Activated T-helper 1 cell treated with anti-CD3 and anti-CD28 coated beads, Interleukin-2, amount 50 U/mL, for 16 hours (primary cell): Measurements from ENCODE around the gene CISH.

Experiments
- DNase-seq, 2 donors: peaks; one replicate each; pipeline ENCODE4 v3.0.0-alpha.2; 2020; ENCODE audit warnings: low read depth in 1 of 2, low spot score in 1 of 2

The CISH gene

DNA sequence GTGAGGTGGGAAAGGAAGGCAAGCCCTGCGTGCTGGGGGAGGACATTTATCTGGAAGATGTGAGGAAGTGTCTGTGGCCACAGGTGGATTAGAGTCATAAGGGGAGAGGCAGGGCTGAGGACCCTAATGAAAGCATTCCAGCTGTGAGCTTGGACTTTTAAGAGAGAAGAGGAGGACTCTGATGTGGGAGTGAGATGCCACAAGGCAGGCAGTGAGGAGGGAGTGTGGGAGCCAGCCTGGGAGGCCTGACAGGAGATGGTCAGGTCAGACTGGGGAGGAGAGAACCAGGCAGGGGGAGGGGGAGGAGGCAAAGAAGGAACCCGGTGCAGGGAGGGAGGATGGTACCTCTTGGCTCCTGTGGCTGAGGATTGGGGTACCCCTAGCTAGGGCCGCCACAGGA is 26.4 kb upstream of the CISH start:
- DNase-seq: no peak

- DNase-seq: no peak
Observed at GRCh38 chr3:50637011-50637410, 25.4 kb upstream of the CISH start.

DNA sequence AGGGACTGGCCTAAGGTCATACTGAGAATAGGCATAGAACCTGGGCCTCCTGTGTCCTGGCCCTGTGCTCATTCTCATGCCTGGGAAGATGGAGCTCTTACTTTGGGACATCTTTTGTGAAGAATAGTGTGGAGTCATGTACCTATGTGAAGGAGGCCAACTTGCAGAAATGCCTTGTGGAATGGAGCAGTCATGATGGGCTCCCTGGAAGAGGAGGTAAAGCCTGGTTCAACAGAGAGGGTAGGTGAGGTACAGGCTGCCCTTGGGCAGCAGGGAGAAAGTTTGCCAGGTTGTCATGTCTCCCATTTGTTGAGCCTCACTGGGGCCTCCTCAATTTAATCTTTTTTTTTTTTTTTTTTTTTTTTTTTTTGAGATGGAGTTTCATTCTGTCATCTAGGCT is 23.5 kb upstream of the CISH start:
- no peak for DNase-seq

DNA sequence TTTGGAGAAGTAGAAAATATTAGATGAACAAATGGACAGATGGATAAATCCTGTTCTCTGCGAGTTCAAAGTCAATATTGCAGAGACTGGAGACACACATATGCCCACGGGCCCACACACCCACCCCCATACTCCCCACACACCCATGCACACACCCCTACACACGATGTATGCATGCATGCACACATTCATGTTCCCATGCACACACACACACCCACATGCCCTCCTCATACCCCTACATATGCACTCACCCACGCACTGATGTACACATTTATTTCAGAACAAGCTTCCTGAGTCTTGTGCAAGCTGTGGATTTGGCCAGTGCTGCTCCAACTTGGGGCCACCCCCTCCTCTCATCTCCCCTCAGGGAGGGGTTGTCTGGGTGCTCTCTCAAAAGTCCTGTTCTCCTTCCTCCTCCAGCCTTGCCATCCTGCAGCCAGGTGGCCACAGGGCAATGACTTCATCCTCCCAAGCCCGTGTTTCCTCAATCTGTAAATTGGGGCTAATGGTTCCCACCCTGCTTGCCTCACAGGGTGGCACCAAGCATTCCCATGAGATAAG is 21.7 kb upstream of the CISH start:
- no peak for DNase-seq

- no peak for DNase-seq
Observed at GRCh38 chr3:50632450-50632849, 20.9 kb upstream of the CISH start.

DNA sequence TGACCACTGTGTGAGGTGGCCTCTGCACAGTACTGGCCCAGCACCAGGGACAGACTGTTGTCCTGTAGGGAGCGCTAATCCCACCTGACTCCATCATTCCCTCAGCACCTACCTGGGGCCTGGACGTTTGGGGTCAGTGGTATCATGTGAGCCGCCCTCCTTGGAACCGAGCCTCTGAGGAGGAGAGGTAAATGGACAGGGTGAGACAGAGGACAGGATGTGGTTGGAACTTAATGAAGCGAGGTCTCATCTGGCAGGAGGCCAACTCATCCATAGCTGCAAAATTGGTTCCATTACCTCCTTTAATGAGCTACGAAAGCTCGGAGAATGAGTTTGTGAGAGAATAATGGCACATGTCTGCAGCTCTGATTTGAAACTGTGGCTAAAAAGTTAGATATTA is 19.3 kb upstream of the CISH start:
- DNase-seq: no peak

GRCh38 chr3:50630394-50630793 is 18.8 kb upstream of the CISH start:
- DNase-seq: no peak

GRCh38 chr3:50628601-50629000 is 17.0 kb upstream of the CISH start:
- no peak for DNase-seq

DNA sequence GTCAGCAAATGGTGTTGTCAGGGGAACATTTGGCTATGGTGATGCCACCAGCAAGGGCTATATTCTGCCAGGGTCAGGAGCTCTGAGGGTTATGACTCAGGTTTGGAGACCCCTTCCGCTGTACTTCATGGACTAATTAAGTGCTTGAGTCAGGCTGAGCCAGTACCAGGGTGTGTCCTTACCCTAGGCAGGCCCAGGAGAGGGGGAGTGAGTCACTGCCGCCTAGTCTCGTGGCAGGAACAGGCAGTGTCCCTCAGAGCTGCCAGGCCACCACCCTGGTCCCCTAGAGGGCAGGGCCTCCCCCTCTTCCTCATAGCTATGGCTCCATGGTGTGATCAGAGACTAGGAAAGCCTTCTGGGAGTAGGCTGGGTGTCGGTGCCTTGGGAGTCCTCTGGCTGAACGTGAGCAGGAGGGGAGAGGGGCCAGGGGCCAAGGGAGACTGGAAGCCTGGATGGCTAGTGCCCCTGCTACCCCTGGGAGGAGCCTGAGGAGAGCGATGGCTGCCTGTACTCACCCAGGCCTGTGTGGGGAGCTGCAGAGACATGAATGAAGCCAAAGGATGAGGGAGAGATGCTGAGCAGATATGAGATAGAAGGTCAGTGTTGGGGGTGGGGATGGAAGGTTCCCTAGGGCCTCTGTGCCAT is 16.0 kb upstream of the CISH start:
- no peak for DNase-seq

- DNase-seq: no peak
Observed at GRCh38 chr3:50626401-50626800, 14.8 kb upstream of the CISH start.

- DNase-seq: no peak
Observed at GRCh38 chr3:50625231-50626182, 13.9 kb upstream of the CISH start.

DNA sequence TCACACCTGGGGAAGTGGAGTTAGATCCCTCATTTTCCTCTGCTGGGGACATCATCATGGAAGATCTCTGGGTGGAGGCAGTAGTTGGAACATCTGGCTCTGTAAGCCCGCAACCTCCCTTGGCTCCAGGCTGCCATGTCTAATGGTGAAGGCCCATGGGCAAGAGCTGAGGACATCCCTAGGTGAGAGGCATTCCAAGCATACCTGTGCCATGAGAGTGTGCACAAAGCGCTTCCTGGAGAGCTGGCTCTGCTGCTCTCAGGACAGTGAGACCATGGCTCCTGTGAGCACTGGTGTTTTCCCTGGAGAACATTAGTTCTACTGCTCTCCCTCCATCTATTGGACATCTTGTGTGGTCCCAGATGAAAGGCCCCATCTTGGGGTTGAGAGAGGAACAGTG is 13.1 kb upstream of the CISH start:
- DNase-seq: no peak

GRCh38 chr3:50623840-50624474 is 12.4 kb upstream of the CISH start:
- DNase-seq: no peak

GRCh38 chr3:50622881-50623280 is 11.3 kb upstream of the CISH start:
- DNase-seq: no peak

- DNase-seq: no peak
Observed at GRCh38 chr3:50620820-50621219, 9.2 kb upstream of the CISH start.

DNA sequence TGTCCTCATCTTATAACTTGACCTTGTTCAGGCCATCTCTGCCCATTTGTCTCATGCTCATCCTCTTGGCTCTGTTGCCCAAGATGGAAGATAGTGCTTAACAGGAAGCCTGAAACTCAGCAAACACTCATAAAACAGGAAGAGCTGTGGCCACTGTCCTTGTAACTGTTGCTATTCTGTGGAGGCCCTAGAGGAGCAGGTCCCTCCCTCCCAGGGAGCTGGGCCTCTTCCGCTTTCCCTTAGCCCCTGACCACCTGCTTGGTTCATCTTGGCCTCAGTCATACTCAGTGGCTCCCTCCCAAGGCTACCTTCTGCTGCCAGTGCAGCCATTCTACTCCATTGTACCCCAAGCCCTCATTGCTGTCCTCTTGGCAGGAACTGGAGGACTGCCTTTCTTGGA is 8.8 kb upstream of the CISH start:
- DNase-seq: no peak

DNA sequence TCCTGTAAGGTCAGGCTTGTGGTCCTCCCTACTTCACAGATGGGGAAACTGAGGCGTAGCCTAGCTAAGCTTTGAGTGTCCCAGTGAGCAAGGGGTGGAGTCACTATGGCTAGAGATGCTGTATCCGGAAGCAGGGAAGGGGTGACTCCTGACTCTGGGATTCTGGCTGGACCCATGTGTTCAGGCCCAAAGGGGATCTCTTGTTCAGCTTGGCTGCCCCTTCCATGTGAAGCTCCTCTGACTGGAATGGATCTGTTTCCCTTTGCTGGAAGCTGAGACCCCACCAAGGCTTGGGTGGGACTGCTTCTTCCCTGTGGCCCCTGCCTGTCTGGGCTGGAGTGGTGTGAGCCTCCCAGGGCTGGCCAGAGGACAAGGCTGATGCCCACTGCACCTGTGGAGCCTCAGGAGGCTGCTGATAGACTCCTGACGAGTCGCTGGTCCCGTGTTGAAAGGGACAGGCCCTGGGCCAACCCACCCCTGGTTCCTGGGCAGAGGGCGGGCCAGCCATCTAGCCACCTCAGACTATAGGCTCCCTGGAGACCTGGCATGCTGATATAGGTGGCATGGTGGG is 6.4 kb upstream of the CISH start:
- DNase-seq: no peak

DNA sequence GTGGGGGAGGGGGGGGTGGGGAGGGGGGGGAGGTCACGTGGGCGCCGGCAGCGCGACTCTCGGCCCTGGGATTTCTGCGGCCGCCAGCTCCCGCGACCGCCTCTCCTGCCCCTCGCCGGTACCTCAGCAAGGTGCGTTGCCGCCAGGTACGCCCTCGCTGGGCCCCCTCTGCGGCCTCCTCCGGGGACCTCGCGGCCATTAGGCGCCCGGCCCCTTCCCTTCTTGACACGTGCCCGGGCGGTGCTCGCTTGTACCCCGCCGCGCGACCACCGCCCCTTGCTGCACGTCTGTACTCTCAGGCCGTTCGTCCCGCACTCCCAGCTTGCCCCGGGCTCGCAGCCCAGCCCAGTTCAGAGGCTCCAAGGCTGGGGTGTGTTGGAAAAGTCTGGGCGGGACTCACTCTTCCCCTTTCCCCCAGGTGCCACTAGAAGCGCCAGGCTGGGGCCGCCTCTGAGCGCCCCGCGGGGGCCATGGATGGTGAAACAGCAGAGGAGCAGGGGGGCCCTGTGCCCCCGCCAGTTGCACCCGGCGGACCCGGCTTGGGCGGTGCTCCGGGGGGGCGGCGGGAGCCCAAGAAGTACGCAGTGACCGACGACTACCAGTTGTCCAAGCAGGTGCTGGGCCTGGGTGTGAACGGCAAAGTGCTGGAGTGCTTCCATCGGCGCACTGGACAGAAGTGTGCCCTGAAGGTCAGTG is 5.7 kb upstream of the CISH start, which contains the start of gene MAPKAPK3:
TSS of gene MAPKAPK3 (plus strand) at position 56 of the 696 bp plus-strand sequence. CDS start at position 471, 415 bp downstream.
- DNase-seq: no peak

DNA sequence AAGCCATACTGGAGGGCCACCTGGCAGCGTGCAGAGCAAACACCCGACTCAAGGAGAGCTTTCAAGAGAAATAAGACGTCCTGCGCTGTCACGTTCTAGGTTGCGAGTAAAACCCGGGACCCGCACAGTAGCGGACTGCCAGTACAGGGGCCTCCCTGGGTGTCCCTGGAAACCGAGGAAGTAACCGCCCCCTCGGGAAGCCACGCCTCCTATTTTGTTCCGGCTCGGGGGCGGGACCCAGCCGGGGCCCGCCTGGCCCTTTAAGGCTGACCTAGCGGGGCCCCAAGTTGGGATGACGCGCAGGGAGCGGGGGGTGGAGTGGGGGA is 5.2 kb upstream of the CISH start:
- peak; percentile 88 to 90 for DNase-seq

DNA sequence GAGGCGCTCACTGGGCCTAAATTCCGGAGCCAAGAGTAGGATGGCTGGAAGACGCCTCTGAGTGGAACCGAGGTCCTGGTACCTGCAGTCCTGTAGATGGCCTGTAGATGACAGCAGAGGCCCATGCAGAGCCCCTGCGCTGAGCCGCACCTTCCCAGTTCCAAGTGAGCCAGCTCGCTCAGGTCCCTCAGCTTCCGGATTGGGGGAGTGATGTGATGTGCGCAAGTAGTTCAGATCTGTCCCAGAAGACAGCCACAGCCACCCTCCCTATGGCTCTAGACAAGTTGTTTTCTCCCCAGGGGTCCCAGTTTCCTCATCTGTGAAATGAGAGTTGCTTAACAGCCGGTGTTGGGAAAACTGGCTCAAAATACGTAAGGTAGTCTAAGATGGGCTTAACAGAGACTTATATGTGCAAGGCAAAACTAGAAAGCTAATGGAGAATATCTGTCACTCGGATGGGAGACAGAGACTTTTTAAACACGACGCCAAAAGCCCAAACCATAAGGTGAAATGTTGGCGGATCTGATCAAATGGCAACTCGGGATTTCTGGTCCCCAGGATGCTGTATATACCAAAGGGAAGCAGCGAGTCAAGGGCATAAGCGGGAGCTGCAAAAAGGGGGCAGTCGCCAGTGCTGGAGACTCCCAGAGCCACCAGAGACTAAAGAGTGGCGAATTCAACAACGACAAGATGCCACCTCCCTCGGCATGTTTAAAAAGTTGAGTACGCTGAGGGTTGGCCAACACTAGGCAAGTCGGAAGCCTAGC is 4.6 kb upstream of the CISH start:
- peak; percentile 63 to 75 for DNase-seq
